Measurements from ENCODE around the gene WNT11. TPM values are rescaled to one million over a fixed set of nuclear protein-coding genes. Genes with fewer than 3 reads are reported as not detected.

The WNT11 gene
- not detected in 2 replicates for total RNA-seq

GRCh38 chr11:76206327-76207081, at the start of gene WNT11:
TSS of gene WNT11 (minus strand) at chr11:76206502. CDS start at chr11:76206407, 95 bp downstream.
- intact Hi-C loops (cut with micrococcal nuclease): loop anchor here (1.0 to 10.0 kb wide), 5 partner anchors 29 to 474 kb away; partner anchors contain the start of genes EMSY, GVQW3 and THAP12

- intact Hi-C loops (cut with micrococcal nuclease): no loop called here
Observed at GRCh38 chr11:76253416-76253815, 47.1 kb upstream of the WNT11 start.

- intact Hi-C loops (cut with micrococcal nuclease): no loop called here
Observed at GRCh38 chr11:76252631-76253070, 46.3 kb upstream of the WNT11 start.

GRCh38 chr11:76251576-76251975, 45.3 kb upstream of the WNT11 start:
- intact Hi-C loops (cut with micrococcal nuclease): no loop called here

- intact Hi-C loops (cut with micrococcal nuclease): no loop called here
Observed at GRCh38 chr11:76251226-76251575, 44.9 kb upstream of the WNT11 start.

DNA sequence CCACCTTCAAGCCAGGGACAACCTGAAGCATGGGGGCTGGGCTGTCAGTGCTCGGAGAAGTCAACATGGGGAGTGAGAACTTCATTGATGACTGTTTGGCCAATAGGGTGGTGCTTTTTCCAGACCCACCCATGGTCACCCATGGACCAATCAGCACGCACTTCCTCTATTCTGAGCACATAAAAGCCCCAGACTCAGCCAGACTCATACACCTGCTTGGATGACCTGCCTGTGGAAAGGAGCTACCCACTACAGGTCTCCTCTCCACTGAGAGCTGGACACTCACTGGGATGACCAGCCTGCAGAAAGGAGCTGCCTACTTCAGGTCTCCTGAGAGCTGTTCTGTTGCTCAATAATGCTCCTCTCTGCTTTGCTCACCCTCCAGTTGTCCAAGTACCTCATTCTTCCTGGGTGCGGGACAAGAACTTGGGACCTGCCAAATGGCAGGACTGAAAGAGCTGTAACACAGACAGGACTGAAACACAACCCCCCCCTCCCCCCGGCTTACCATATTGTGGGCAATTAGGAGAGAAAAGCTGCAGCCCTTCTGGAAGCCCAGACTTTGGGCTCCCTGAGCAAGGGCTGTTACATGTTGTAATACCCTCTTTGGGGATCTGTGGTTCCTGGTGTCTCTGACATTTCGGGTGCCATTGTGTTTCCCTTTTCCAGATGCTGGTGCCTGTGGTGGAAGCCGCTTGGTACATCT, 44.4 kb upstream of the WNT11 start:
- intact Hi-C loops (cut with micrococcal nuclease): no loop called here

DNA sequence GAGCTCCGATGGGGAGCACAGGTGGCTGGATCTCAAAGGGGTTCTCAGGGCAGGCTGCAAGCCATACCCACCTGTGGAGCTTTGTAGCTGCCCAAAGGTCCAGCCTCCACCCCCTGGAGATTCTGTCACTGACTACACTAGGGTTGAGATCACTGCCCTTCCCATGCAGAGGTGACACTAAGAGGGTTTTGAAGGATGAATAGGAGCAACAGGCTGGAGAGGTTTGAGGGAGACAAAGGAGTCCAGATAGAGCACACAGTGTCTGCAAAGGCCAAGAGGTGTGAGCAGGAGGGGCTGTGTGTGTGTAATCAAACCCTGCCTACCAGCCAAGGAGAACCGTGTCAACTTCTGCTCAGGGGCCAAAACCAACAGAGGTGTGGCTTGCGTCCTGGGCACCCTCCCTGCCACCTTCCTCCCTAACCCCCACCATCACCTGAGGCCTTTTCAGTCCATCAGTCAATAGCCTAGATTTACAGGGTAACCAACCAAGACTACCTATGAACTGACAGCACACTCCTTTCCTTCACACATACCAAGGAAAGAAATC, 43.0 kb upstream of the WNT11 start:
- intact Hi-C loops (cut with micrococcal nuclease): no loop called here

- intact Hi-C loops (cut with micrococcal nuclease): no loop called here
Observed at GRCh38 chr11:76248210-76248609, 41.9 kb upstream of the WNT11 start.

- intact Hi-C loops (cut with micrococcal nuclease): no loop called here
Observed at GRCh38 chr11:76247091-76247490, 40.8 kb upstream of the WNT11 start.

GRCh38 chr11:76246271-76246933, 40.1 kb upstream of the WNT11 start:
- intact Hi-C loops (cut with micrococcal nuclease): no loop called here

DNA sequence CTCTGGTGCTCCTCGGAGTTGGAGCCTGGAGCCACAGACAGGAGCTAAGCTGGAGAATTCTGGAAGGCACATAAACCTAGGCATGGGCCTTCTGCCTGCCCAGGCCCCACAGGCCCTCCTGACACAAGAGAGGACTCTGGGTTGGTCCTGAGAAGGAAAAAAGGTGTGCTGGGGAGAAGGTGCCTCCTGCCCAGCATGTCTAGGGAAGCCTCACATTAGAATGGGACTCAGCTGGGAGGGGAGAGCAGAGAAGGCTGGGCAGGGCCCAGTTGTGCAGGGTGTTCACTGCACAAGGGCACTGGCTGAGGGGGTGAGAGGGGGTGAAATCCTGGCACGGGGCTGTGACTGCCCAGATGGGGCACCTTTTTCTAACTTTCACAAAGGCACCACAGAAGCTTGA, 39.4 kb upstream of the WNT11 start:
- intact Hi-C loops (cut with micrococcal nuclease): no loop called here

DNA sequence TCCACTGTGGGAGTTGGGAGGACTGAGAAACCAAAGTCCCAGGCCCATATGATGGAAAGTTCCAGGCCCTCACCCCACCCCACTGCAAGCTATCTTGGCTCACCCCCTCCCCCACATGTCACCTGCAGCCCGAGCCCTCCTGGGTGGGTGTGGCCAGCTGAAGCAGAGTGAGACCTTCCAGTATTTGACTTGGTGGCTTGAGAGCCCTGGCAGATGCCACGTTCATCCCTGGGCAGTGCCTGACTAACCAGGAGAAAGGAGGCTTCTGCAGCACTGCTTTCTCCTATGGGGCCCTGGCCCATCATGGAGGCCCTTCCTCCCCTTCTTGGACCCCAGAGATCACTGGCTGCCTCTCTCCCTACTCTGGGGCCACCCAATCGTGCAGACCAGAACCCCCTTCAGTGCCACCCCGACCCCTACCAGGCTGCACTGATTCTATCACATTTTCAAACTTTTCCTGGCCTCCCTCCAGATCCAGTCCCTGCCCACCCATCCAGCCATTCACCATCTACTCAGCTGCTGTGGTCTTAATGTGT, 38.1 kb upstream of the WNT11 start:
- intact Hi-C loops (cut with micrococcal nuclease): no loop called here

- intact Hi-C loops (cut with micrococcal nuclease): no loop called here
Observed at GRCh38 chr11:76243957-76244285, 37.6 kb upstream of the WNT11 start.

DNA sequence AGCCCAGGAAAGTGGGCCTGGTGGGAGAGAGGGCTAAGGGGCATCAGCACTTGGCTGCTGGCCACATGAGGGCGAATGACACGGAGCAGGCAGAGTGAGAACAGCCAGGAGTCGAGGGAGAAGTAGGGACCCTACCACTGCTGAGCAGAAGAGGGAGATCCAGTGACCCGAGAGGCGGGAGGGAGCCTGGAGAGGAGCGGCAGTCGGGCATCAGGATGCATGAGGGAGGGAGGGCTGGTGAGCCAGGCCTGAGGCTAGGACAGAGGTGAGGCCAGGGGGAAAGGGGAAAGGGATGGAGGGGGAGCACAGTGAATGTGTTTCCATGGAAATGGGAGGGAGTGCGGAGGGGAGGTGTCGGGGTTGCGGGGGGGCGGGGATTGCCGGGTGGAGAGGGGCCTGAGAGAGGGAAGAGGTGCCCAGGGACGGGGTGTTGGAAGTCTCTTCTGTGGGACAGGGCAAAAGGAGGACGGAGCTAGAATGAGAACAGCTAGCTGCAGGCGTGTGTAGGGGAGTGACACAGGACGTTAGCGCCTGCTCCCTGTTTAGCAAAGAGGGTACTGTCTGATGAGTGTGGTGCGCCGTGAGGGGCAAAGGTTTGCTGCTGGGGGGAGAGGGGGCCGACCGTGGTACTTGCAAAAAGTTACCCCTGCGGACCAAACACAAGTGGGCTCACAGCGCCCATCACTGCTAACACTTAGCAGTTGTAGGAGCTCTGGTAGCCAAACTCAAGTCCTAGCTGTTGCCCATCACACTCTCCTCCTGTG, 37.1 kb upstream of the WNT11 start:
- intact Hi-C loops (cut with micrococcal nuclease): no loop called here

DNA sequence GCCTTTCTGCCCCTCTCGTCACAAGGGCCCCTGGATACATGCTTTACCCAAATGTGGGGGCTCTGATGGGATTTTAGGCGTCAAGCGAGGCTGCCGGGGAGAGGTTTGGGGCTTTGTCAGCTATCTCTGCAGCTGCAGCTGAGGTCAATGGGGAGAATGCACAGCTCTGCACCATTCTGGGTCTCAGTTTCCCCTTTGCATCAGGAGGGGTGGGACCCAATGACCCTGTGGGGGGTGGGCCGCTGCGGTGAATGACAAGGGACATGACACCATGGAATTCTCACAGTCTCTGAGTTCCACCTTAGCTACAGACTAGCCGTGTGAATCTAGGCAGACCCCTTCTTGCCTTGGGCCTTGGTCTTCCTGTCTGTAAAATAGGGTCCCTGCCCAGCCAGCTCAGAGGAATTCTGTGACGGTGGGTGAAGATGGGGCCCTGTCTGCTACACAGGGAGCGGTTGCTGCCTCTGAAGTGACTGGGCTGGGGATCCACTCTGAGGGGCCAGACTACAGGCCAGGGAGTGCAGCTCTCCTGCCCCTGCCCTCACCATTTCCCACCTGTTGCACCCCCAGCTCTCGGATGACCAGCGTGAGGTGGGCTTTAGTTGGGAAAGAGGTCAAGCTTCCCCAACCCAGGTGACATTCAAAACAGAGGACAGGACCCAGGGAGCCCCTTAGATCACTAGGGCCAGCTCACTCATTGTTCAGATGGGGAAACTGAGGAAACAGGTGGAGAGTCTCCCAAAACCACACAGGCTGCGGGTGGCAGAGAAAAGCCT, 35.9 kb upstream of the WNT11 start:
- intact Hi-C loops (cut with micrococcal nuclease): no loop called here

DNA sequence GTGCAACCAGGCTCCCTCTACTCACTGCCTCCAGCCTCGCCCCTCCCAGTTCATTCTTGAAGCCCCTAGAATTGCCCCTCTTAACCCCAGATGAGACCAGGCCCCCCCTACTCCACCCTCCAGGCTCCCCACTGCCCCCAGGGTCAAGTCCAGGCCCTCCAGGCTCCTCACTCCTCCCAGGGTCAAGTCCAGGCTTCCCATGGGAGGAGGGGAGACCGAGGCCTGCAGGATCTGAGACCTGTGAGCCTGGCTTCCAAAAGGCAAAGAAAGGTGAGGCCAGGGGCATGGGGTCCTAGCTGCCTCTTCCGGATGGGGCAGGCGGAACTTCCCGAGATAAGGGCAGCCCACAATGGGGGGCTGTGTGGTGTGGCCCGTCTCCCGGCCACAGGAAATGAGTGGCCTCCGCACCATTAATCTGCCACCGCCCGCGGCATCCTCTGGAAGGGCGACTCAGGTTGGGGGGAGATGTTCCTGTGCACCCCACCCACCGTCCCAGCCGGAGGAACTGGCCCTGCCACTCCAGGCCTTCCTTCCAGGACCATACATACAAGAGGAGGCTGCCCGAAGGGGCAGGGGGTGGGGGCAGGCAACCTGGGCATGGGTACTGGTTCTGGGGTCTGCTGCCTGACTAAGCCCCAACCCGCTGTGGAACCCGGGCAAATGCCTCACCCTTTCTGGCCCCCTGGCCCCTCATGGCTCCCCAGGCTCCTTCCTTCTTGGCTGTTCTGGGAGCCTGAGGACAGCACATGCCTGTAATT, 35.1 kb upstream of the WNT11 start:
- intact Hi-C loops (cut with micrococcal nuclease): no loop called here

GRCh38 chr11:76240666-76241065, 34.4 kb upstream of the WNT11 start:
- intact Hi-C loops (cut with micrococcal nuclease): no loop called here

GRCh38 chr11:76240161-76240540, 33.8 kb upstream of the WNT11 start:
- intact Hi-C loops (cut with micrococcal nuclease): no loop called here

GRCh38 chr11:76239483-76240160, 33.3 kb upstream of the WNT11 start:
- intact Hi-C loops (cut with micrococcal nuclease): loop anchor here (5.0 to 10.0 kb wide), 3 partner anchors 623 to 808 kb away; partner anchors contain the start of genes ACER3 and SERPINH1

Data from T-helper 2 cell treated with Interferon-gamma antibody and Interleukin-4, amounts not matched to agents 100 ng/mL and 5 ng/mL, for 36 hours (primary cell).